ENCODE data around the gene GNAZ.

GRCh38 chr22:23035557-23036277 is 34.6 kb upstream of the GNAZ start:
- no peak for TF ChIP-seq SP1 (IDR thresholded peaks at IDR 0.05)
- no peak for TF ChIP-seq CTCF (IDR thresholded peaks at IDR 0.05; ENCODE audit: low read depth, low read length, missing input control)
- no peak for TF ChIP-seq YY1 (IDR thresholded peaks at IDR 0.05)
- no peak for TF ChIP-seq MAX (IDR thresholded peaks at IDR 0.05)
- no peak for TF ChIP-seq RAD21 (IDR thresholded peaks at IDR 0.05)
- no peak for TF ChIP-seq JUND (IDR thresholded peaks at IDR 0.05)
- TF ChIP-seq FOXA1 (IDR thresholded peaks at IDR 0.05): no peak
- no peak for TF ChIP-seq GABPA (IDR thresholded peaks at IDR 0.05 in 1 of 2, conservative IDR thresholded peaks at IDR 0.05 in 1 of 2)
- TF ChIP-seq HNF4A (conservative IDR thresholded peaks at IDR 0.05): no peak
